ENCODE data around the gene SEMA3D.
"Not testable (repeated sequence)": the region's sequence is repeated elsewhere in the genome, so short reads cannot be mapped to it uniquely, and the experiment has no call there.

SEMA3D gene

DNA sequence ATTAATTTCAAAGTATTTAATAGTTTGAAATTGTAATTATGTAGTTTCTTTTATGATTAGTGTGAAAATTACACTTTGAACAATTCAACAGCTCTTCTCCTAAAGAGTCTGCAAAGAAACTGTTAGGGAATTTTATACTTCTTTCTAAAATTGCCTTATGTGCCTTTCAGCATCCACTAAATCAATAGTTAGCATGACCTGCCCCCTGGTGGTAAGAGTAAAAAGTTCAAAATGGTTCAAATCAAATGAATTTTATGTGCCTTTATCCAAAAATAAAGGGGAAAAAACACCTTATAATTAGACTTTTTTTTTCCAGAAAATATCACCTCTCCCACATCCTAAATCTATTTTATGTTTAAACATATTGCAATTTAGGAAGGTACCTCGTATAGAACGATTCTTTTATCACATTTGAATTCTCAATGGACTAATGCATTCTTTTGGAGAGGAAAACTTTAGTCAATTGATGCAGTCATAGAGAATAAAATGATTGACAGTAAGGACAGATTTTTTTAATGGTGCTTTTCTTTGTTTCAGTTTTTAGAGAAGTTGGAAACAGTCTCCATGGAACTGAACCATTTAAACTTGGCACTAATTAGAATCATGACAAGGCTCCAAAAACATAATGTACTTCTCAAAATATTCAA is 163.7 kb downstream of the SEMA3D start:
- DNase-seq = peak; percentile 37

DNA sequence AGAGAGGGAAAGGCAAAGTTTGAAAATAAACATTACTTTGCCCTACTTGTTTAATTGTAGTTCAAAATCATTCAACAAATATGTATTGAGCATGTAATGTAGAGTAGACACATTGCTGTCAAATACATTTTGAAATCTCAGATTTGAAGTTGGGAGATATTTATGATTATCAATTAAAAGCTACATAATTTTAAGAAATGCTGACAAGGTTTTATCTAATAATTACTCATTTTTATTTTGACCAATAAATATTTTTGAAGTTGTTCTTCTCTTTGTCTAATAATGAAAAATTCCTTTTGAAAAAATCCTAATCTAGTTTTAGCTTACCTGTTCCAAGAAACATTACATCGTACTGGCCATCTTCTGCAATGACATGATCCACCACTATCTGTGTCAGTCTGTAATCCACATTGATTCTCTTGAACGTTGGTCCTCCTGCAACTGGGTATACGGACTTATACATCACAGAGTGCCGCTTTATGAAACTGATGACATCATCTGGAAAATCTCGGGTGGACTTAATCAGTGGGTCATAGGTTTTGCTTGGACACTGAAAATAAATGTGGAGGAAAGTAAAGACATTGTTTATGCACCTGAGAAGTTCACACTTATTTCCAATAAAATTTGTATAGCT is 164.7 kb downstream of the SEMA3D start:
- DNase-seq = no peak

DNA sequence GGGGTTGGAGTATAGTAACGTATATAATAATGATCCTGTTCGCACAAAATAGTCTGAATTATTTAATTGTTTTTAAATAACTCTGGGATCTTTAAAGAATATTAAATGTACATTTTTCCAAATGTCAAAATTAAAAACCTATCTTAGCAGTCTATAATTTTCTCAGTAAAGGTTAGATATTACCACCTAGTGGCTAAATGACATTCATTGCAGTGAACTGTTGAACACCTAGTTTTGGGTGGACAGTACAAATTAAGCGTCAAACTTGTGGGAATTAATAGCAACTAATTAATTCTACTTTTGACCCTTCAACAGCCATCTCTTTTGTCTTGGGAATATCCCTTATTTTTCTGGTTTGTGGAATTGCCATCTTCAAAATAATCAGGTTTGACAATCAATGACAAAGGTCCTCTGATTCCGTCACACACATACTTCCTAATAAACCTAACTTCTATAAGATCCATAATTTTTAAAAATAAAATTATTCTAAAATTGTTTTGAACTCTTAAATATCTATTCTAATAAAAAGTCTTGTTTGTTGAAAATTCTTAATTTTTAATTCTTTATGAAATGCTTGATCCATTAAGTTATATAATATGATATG is 165.7 kb downstream of the SEMA3D start:
- no peak for DNase-seq

DNA sequence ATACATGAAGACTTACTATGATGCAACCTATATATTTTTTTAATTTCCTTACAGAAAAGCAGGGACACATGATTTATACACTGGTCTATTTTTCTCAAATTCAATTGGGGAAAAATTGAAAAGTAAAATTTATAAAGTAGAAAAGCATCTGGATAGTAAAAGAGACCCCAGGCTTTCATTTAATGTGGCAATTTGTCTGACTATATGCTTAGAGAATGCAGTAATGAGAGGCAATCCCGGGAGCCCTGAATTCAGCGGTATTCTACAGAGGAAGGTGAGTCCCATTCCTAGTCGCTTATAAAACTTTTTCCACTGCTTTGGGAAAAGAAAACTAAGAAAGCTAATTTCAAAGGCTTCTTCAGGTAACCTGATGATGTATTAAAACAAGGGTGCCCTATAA is 167.1 kb downstream of the SEMA3D start:
- DNase-seq = no peak

DNA sequence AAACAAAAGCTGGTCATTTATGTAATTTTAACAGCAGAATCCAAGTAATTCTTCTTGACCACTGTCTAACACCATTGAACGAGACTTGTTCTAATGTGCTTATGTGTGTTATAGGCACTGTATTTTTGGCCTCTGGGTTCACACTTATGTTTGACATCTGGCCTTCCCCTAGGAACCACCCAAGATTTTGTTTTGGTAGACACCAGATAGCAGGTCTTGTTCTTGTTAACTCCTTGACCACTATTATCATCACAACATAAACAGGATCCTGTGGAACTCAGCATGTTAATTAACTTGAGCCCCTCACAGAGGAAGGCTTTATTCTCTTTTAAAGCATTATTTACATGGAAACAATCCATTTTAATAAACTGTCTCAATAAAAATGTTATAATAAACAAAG is 167.7 kb downstream of the SEMA3D start:
- DNase-seq = no peak

DNA sequence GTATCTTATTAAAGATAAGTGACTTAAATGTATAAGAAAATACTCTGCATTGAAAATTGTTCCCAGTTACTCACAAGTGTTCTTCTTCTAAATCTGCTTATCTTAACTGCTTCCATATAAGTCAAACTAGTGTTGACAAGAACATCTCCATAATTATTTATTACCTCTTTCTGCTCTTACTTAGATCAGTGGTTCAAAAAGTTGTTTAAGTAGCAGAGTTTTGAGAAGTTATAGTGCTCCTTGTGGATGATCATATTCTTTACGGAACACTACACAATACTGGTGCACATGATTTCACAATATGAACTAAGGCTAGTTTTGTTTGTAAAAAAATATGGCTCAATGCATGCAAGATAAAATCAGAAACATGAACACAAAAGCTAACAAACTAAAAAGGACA is 168.4 kb downstream of the SEMA3D start:
- DNase-seq = no peak

DNA sequence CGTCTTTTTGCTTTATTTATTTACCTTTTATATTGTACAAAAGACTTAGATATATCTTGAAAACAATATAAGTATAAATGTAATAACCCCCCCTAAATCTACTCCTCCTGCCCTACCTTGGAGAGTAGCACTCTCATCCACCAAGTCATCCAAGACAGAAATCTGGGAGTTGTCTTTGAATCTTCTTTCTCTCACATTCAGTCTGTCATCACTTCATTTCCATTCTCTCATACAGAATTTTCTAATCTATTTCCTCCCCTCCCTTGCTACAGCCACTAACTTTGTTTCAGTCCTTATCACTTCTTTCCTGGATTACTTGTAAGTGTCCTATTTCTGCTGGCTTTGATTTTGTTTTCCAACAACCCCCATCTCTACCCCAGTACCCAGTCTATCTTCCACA is 170.6 kb downstream of the SEMA3D start:
- DNase-seq = no peak

DNA sequence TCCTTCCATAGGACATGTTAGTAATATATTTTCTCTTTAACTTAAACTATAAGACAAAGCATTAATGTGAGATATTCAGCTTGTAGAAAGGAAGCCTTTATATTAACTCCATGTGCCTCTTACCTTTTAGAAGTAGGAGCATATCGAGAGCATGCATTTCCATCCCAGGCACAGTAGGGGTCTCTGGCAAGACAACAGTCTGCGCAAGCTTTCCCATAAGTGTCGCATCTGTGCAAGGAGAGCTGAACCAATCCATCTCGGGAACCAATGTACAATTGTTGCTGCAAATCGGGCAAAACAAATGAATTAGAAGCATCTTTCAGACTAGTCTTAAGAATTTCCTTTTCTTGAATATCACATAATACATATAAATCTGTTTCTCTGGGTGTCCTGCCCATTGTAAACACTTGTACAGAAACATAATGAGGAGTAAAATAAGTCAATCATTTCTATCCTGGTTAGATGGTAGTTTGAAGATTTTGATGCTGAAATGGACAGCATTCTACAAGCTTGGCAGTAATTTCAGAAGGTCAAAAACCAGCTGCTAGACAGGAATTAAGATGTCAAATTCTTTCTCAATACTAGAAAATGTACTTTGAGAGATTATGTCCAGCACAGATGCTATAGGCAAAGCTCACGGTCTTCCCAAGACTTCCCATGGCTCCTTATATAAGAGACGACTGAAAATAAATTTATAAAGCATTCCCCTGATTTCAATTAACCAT is 171.8 kb downstream of the SEMA3D start:
- no peak for DNase-seq

DNA sequence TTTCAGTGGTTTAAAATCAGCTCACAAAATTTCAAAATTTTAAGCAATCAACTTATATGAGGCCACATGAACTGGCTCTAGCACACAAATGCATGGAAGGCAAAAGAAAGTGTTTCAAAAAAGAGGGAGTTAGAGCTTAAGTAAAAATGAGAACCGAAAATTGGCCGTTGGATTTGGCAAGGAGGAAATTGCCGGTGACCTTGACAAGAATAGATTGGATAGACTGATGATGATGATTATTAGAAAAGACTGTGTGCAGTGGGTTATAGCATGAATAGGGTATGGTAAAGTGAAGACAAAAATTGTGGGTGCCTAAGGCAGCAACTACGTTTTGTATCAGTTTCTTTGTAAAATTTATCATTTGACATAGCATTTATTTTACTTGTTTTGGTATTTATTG is 175.7 kb downstream of the SEMA3D start:
- no peak for DNase-seq

DNA sequence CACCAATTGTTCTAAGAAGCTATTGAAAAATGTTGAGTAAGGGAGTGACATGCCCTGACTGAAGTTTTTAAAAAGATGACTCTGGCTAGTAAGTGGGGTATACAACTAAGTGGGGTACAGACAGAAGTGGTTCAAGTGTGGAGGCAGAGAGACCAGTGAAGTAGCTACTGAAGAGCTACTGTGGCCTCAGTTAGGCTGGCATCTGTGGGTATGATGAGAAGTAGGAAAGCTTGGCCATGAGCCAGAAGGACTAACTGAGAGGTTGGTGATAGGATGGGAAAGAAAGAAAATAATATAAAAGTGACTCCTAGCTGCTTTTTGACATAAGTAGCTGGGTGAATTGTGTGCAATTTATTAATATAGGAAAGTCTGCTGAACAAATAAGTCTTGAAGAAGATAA is 176.6 kb downstream of the SEMA3D start:
- DNase-seq = no peak

DNA sequence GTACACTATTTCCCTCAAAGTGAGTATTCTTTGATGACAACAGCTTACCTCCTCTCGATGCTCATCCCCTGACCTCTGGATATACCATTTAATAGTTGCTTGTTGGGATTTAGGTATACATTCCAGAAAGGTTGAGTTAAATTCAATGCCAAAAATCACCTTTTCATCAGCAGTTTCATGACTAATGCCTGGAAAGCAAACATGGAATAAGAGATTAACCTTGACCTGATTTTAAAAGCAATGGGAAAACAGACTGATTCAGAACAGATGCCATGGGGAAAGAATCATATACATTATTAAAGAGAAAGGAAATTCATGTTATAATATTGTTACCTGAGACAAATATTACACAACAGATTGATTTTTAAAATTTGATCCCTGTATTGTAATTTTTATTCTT is 180.1 kb downstream of the SEMA3D start:
- no peak for DNase-seq

DNA sequence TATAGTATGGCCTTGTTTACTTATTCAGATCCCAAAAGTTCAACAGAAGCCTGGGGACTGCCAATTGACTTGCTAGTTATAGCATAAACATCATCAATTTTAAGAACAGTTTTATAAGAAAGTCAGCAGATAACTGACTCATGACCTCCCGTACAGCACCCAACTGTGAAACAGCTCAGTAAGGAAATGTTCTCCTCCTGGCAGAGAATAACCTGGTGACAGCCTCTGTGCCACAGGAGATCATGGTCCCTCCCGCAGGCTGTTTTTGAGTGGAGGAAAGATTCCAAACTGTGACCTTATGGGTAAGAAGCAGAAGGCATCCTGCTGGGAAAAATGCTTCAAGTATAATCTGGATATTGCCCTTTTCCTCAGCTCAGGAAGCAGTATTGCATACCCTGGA is 182.5 kb downstream of the SEMA3D start:
- no peak for DNase-seq

DNA sequence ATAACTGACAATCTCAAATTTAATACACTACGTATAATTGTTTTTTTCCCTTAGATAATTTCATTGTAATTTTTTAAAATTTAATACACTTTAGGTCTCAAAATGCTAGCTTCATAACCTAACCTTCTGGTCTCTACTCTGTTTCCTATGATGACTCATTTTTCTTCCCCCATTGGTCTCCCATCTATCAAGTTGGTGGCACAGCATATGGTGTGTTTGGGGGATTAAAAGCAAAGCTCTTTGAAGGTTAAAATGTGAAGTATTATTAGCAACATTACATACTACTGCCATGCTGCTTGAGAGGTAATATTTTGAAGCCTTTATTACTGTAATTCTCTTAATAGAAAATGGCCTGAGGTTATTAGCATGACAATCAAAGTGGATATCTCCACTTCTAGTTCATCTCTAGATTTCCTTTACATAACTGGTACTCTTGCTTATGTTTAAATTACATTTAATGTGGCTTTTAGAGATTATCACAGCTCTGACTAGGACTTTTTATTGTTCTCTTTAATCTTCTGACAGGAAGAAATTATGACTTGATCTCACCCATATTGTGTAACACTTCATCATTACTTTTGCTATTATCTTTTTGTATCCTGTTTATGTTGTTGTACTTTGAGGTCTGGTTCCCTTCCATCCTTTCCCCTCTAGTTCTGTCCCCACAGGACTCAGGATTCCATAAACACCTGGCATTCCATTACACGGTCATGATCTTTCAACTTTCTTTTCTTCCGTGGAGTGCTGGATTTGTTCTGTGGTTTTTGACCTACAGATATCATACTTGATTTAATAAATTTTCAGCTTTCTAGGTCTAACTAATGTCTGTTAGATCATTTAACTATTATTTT is 185.1 kb downstream of the SEMA3D start:
- DNase-seq = no peak

DNA sequence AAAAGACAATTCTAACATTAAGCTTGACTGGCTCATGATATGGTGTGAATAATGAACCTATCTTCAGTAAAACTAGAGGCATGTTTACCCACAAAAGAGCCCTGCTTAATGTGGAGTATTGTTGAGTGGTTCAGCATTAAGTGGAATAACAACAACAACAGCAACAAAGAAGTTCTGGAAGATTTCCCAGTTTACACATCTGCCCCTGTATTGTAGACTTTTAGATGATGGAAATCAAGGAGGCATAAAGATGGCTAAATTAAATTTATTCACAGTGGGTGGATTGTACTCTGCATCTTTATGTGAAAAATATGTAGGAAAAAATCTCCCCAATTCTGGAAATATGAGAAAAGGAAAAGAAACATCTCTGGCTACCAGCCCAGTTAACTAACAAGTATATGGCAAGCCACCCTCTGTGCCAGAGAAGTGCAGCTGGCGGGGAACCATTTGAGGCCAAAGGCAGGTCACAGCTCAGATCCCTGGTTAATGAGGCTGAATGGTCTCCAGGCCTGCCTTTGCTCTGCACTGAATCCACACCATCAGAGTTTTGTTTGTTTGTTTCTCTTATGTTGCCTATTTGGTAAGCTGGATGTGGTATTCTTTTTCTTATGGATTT is 186.0 kb downstream of the SEMA3D start:
- DNase-seq = no peak

DNA sequence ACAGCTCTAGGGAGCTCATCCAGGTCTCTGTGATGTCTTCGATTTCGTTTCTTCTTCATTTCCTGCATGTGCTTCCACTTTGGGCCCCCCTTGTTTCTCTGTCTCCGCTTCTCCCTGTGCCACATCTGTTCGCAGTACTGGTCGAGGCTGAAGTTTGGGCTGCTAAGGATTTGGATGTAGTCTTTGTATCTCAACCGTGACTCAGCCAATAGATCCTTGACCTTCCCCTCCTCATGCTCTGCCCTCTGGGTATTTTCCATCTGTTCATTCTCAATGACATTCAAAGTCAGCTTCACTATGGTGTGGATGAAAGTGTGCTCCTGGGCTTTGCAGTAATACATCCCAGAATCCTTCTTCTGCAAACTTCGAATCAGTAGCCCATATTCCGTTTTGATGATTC is 187.4 kb downstream of the SEMA3D start:
- DNase-seq = no peak

DNA sequence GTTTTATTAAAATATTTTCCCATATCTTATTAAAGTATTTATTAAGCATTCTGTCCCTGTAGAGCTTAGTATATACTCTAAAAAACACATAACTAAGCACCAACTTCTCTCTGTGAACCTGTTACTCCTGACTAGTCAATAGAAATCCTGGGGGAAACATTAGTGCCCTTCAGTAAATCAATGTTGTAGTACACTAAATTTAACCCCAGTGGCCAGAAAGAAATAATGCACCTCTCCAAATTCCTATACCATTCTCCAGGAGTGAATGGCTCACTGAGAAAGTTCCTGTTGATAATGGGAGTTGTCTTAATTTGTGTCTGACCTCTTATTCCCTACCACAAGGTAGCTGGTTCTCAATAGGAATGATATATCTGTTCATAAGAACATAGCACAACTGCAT is 188.2 kb downstream of the SEMA3D start:
- DNase-seq = no peak

DNA sequence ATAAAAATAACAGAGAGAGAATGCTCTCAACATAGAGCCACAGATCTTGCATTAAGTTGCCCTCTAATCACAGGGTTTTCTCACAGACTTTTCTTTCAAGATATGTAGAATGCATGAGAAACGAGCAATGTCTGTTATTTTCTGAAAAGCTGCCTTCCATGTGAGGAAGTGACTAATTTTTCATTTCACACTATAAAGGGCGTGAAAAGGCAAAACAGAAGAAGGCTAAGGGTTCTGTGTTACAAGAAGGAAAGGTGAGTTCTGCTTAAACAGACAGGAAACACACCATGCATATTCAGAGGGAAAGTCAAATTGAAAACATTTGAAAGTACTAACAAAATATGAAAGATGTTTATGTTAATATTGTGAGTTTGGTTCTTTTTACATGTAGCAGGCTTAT is 189.2 kb downstream of the SEMA3D start:
- no peak for DNase-seq

DNA sequence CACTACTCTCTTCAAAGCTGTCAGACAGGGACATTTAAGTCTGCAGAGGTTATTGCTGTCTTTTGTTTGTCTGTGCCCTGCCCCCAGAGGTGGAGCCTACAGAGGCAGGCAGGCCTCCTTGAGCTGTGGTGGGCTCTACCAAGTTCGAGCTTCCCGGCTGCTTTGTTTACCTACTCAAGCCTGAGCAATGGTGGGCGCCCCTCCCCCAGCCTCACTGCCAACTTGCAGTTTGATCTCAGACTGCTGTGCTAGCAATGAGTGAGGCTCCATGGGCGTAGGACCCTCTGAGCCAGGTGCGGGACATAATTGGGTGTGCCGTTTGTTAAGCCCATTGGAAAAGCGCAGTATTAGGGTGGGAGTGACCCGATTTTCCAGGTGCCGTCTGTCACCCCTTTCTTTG is 193.9 kb downstream of the SEMA3D start:
- not testable (repeated sequence) for DNase-seq

DNA sequence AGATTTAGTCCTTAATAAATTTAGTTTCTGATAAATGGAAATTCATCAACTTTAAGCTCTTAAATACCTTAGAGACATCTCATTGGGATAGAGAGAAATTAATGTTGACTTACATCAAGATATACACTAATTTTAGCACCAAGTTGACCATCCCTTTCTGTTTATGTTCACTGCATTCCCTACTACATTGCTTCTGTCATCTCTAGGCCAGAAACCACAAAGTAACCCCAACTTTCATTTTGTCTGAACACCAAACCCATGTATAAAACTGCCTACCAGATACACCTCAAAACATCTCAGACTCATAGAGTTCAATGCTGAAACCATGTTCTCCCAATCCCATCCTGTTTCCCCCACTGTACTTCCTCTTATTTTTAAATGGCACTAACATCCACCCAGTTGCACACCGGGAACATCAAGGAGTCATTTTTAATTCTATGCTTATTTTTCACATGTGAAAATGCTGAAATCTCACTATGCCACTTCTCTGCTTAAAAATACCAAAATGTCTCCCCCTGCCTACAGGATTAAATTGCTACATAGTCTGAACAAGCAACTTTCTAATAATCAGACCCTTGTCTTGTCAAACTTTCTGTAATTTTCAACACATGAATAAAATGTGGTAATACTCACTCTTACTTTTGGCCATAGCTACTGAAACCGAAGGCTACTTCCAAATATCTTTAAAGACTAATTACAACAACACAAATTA is 201.6 kb downstream of the SEMA3D start:
- no peak for DNase-seq

DNA sequence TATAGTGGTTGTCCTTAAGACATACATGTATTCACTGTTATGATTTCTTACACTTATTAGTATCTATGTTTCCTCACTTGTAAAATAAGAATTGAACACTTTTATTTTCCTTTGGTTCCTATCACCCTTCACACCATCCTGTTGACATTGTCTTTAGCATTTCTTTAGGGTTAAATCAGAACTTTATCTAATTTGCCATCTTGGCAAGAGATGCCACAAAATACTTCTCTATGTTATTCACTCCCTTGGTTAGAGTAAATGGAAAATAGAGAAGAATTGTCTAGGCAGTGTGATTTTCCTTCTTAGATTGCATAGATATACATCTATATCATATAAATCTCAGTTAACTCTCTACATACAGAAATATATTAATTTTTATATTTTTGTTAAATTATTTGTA is 204.7 kb downstream of the SEMA3D start:
- no peak for DNase-seq

DNA sequence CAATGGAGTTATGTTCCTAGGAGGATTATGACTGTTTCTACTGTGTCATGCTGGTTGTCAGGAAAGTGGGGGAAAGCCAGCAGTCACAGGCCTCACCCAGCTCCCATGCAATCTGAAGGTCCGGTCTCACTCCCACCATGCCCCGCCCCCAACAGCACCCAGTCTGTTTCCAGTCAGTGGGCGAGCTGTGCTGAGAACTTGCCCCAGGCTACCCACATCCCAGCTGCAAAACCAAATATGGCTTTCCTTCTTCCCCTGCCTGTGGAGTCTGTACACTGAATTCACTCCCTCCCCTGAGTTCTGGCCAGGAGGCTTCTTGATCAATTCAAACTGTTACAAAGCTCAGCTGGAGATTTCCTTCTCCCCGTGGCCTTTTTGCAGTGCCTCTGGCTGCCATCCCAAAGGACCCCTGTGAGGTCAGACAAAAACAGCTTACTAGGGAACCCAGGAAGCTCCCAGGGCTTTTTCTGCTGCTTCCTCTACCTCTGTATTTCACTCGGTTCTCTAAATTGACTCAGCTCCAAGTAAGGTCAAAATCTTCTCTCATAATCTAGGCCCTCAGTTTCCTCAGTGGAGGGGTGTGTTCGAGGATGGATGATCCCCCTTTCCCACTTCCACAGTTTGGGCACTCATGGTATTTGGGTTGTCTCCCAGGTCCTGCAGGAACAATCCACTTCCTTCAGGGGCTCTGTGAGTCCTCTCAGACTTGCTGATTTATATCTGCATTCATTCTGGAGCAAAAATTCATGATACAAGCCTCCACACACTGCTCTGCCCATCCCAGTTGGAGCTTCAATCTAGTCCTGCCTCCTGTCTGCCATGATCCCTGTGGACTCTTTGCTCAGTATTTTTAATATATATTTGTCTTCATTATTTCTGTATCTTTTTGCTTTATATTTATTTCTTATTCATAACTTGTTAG is 205.5 kb downstream of the SEMA3D start:
- no peak for DNase-seq

Data from stimulated activated CD4-positive, alpha-beta T cell treated with anti-CD3 and anti-CD28 coated beads, Interleukin-4, amount 100 ng/mL, for 24 hours (primary cell).